ENCODE results near the gene PHLDB2. TPM values are rescaled to one million over a fixed set of nuclear protein-coding genes. Genes with fewer than 3 reads are reported as not detected.

PHLDB2 gene
- total RNA-seq, 1 donor from 2014 or later = 59.1 TPM

GRCh38 chr3:111967068-111967467, 108.0 kb downstream of the PHLDB2 start:
- Mint-ChIP-seq H3K4me3 (ENCODE audit: low read depth) (no peak overlapping the region), H3K27ac (no peak overlapping the region), H3K9me3 (ENCODE audit: low read depth) (no peaks in the 10 kb centered on the region), H3K27me3 (no peaks in the 10 kb centered on the region), H3K4me1 (ENCODE audit: low read depth) (peaks cover 4% of the 10 kb centered on the region), H3K36me3 (ENCODE audit: insufficient read depth) (peaks cover 6% of the 10 kb centered on the region)
- no peak for DNase-seq (ENCODE audit: low spot score, unreplicated experiment)
- no peak for TF ChIP-seq CTCF (IDR thresholded peaks at IDR 0.05; ENCODE audit: unreplicated experiment)

DNA sequence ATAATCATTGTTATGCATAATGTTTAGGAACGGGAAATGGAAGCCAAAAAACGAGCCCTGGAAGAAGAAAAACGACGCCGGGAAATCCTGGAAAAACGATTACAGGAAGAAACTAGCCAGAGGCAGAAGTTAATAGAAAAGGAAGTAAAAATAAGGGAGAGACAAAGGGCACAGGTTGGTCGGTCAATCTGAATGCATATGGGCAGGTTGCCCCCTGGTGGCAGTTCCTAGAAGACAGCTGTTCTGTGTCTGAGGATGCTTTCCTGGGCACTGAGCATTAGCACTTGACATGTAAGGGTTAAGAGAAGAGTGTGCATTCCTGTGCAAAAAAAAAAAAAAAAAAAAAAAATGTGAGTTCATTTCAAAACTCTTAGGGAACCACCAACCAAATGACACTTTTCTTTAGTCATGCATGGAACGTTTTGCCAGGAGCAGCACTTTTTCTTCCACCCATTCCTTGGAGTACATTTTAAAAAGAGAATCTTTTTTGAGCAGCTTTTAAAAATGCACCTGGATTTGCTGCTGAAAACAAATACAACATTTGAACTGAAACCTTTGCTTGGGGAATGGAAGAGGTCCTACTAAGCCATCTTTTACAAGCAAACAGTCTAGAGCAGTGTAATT, 108.7 kb downstream of the PHLDB2 start:
- peaks cover 4% of the 10 kb centered on the region for H3K4me1 Mint-ChIP-seq (ENCODE audit: low read depth)
- no peaks in the 10 kb centered on the region for H3K9me3 Mint-ChIP-seq (ENCODE audit: low read depth)
- no peaks in the 10 kb centered on the region for H3K27me3 Mint-ChIP-seq
- H3K4me3 Mint-ChIP-seq (ENCODE audit: low read depth) = no peak overlapping the region
- peak overlapping the region; percentile 11 for H3K27ac Mint-ChIP-seq
- DNase-seq (ENCODE audit: low spot score, unreplicated experiment) = peak; percentile 71
- TF ChIP-seq CTCF (IDR thresholded peaks at IDR 0.05; ENCODE audit: unreplicated experiment) = peak; percentile 90
- peaks cover 4% of the 10 kb centered on the region for H3K36me3 Mint-ChIP-seq (ENCODE audit: insufficient read depth)

- Mint-ChIP-seq H3K27me3 (no peaks in the 10 kb centered on the region), H3K27ac (no peak overlapping the region), H3K36me3 (ENCODE audit: insufficient read depth) (peaks cover 4% of the 10 kb centered on the region), H3K4me3 (ENCODE audit: low read depth) (no peak overlapping the region), H3K4me1 (ENCODE audit: low read depth) (peaks cover 4% of the 10 kb centered on the region), H3K9me3 (ENCODE audit: low read depth) (no peaks in the 10 kb centered on the region)
- no peak for DNase-seq (ENCODE audit: low spot score, unreplicated experiment)
- TF ChIP-seq CTCF (IDR thresholded peaks at IDR 0.05; ENCODE audit: unreplicated experiment) = no peak
Measured at GRCh38 chr3:111968319-111969054, 109.4 kb downstream of the PHLDB2 start.

DNA sequence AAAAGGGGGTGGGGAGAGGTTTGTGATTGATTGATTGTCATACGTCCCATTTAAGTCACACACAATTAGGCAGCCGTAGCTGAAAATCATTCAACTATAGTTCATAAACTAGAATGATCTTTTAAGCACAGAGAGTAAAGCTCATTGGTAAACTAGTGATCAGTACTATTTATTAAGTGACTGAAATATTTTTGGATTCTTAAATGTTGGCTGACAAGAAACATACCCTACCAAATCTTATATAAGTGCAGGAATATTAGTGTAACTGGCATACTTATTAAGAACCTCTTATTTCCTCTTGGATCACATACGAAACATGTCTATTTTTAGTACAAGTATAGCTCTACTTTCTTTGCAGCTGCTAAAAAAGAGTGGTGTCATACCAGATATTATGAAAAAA, 111.3 kb downstream of the PHLDB2 start:
- no peak overlapping the region for H3K27ac Mint-ChIP-seq
- no peak for TF ChIP-seq CTCF (IDR thresholded peaks at IDR 0.05; ENCODE audit: unreplicated experiment)
- H3K4me1 Mint-ChIP-seq (ENCODE audit: low read depth) = peaks cover 4% of the 10 kb centered on the region
- no peaks in the 10 kb centered on the region for H3K9me3 Mint-ChIP-seq (ENCODE audit: low read depth)
- H3K27me3 Mint-ChIP-seq = no peaks in the 10 kb centered on the region
- no peak overlapping the region for H3K4me3 Mint-ChIP-seq (ENCODE audit: low read depth)
- no peak for DNase-seq (ENCODE audit: low spot score, unreplicated experiment)
- peaks cover 7% of the 10 kb centered on the region for H3K36me3 Mint-ChIP-seq (ENCODE audit: insufficient read depth)

DNA sequence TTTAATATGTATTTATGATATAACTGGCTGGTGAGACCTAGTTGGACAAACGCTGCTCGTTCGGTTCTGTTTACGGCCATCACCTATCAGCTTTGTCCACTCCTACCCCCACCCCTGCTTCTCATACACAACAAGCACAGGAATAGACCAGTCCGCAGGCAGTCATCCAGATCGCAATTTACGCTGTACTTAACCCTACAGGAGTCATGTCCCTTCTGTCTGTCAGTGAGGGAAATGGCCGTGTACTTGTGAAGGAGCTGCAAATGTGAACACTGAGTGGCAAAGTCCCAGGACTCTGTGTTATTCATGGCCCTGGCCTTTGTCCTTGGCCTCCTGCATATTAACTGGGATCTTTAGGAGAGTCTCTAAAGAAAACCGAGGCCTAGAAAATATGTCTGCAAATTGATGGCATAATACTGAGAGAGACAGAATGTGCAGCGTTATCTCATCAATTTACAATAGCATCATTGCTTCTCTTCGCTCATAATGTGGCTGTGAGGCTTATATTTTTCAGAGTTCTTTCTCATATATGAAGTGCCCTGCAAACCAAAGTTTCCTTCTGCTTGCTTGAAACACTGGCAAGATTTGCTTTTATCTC, 112.6 kb downstream of the PHLDB2 start:
- H3K27me3 Mint-ChIP-seq = no peaks in the 10 kb centered on the region
- no peak for DNase-seq (ENCODE audit: low spot score, unreplicated experiment)
- TF ChIP-seq CTCF (IDR thresholded peaks at IDR 0.05; ENCODE audit: unreplicated experiment) = no peak
- H3K36me3 Mint-ChIP-seq (ENCODE audit: insufficient read depth) = peaks cover 7% of the 10 kb centered on the region
- peaks cover 4% of the 10 kb centered on the region for H3K4me1 Mint-ChIP-seq (ENCODE audit: low read depth)
- H3K27ac Mint-ChIP-seq = no peak overlapping the region
- H3K9me3 Mint-ChIP-seq (ENCODE audit: low read depth) = no peaks in the 10 kb centered on the region
- H3K4me3 Mint-ChIP-seq (ENCODE audit: low read depth) = no peak overlapping the region

Data from progenitor cell of endocrine pancreas (in vitro differentiated cells).